ENCODE results near the gene TNS1. TPM values are rescaled to one million over a fixed set of nuclear protein-coding genes. Genes with fewer than 3 reads are reported as not detected.

TNS1 gene
- total RNA-seq, 1 donor from 2014 or later: 505 TPM

- TF ChIP-seq, protein P1, sequence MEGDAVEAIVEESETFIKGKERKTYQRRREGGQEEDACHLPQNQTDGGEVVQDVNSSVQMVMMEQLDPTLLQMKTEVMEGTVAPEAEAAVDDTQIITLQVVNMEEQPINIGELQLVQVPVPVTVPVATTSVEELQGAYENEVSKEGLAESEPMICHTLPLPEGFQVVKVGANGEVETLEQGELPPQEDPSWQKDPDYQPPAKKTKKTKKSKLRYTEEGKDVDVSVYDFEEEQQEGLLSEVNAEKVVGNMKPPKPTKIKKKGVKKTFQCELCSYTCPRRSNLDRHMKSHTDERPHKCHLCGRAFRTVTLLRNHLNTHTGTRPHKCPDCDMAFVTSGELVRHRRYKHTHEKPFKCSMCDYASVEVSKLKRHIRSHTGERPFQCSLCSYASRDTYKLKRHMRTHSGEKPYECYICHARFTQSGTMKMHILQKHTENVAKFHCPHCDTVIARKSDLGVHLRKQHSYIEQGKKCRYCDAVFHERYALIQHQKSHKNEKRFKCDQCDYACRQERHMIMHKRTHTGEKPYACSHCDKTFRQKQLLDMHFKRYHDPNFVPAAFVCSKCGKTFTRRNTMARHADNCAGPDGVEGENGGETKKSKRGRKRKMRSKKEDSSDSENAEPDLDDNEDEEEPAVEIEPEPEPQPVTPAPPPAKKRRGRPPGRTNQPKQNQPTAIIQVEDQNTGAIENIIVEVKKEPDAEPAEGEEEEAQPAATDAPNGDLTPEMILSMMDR (IDR thresholded peaks at IDR 0.05): no peak
- Histone ChIP-seq H3K27me3 (ENCODE audit: low read depth) (no peaks in the 10 kb centered on the region), H3K4me1 (peaks cover 53% of the 10 kb centered on the region), H3K36me3 (no peaks in the 10 kb centered on the region), H3K9me3 (no peaks in the 10 kb centered on the region), H3K4me3 (no peak overlapping the region), H3K27ac (no peak overlapping the region)
- DNase-seq: no peak
- intact Hi-C loops (cut with DNase I): no loop called here
- no peak for ATAC-seq
Observed at GRCh38 chr2:217944923-217945322, 57.9 kb downstream of the TNS1 start.

DNA sequence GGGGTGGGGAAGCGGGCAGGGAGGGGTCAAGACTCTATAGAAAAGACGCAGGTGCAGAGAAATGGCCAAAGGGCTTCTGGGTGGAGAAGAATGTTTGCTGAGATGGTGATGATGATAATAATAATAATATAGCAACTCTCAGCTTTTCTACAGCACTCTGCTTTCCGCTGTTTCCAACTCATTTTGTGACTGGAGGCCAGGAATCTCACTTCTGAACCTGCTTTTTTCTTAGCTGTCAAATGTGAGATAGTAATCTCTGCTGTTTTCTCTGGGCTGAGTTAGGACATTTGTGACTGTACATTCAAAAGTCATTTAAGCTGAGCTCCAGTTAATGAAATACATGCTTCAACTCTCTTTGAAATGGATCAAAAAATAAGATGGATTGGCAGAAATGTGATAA is 58.4 kb downstream of the TNS1 start:
- Histone ChIP-seq H3K4me3 (peak overlapping the region; percentile 80), H3K4me1 (peaks cover 57% of the 10 kb centered on the region), H3K27ac (peak overlapping the region; percentile 92), H3K27me3 (ENCODE audit: low read depth) (no peaks in the 10 kb centered on the region), H3K36me3 (no peaks in the 10 kb centered on the region), H3K9me3 (no peaks in the 10 kb centered on the region)
- DNase-seq: no peak
- ATAC-seq: no peak
- intact Hi-C loops (cut with DNase I): no loop called here
- TF ChIP-seq, protein P1 (IDR thresholded peaks at IDR 0.05): no peak

DNA sequence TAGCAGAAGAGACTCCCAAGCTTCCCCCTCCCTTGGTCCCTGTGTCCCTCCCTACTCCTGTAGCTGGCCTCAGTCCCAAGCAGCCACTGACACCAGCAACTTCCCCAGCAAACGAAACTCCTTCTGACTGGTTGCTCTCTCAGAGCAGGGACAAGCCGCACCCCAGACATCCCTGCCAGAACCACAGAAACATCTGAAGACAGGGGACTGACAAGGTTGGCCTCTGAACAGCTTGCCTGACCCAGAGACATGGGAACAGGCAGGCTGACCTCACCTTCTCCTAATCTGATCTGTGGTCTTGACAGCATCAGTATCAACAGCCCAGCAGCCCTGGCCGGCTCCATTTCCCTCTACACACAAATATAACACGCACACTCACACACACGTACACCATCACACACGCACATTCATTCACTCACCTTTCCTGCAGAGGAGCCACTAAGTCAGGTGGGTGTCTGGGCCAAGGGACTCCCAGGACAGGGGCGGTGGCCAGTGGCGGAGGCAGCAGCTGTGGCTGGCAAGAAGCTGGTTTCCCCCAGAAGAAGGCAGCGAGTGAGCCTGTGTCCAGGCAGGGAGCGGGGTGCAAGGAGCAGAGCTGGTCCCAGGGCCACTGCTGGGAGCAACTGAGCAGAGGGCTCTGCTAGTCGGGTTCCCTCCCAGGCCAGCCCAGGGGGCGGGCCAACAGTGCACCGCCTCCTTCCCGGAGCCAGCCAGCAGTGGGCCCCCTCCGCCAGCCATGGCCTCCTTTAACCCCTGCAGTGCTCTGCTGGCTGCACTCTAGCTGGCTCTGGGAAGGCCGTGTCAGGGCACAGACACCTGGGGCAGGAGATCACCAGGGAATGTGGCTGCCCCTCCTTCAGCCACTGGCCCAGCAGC is 59.1 kb downstream of the TNS1 start:
- intact Hi-C loops (cut with DNase I): no loop called here
- Histone ChIP-seq H3K9me3 (no peaks in the 10 kb centered on the region), H3K27ac (peak overlapping the region; percentile 92), H3K4me3 (peak overlapping the region; percentile 80), H3K27me3 (ENCODE audit: low read depth) (no peaks in the 10 kb centered on the region), H3K36me3 (peaks cover under 1% of the 10 kb centered on the region), H3K4me1 (peaks cover 57% of the 10 kb centered on the region)
- peak; percentile 88 for ATAC-seq
- DNase-seq: peak; percentile 90
- TF ChIP-seq, protein P1 (IDR thresholded peaks at IDR 0.05): peak; percentile 41

DNA sequence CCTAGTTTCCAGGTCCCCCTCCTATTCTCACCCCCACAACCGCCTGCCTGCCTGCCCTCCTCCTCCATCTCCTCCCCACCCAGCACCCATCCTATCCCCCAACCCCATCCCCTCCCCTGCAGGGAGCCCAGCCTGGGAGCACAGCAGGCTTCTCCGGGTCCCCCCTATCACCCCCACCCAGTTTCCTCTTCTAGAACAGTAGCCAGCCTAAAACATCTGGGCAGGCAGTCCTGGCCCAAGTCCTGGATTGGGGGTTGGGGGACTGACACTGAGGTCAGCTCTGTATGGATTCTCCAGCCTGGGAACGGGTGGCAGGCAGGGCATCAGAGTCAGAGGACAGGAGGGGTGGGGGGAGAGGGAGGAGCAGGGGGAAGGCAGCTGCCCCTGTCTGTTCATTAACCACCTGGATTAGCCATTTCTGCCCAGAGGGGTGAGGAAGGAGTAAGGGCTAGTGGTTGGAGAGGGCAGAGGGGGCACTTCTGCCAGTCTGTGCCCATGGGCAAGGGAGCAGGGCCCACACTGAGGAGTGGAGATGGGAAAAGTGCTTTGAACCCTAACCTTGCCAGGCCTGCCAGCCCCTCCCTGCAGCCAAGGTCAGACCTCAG is 60.0 kb downstream of the TNS1 start:
- DNase-seq (peak; percentile 30), ATAC-seq (peak in 1 of 2 donors; percentile 0)

More for the DNA sequence above, 60.0 kb downstream of the TNS1 start:
- Histone ChIP-seq H3K9me3 (no peaks in the 10 kb centered on the region), H3K27ac (peak overlapping the region; percentile 92), H3K27me3 (ENCODE audit: low read depth) (no peaks in the 10 kb centered on the region), H3K4me1 (peaks cover 58% of the 10 kb centered on the region), H3K36me3 (peaks cover 8% of the 10 kb centered on the region), H3K4me3 (peak overlapping the region; percentile 80)
- TF ChIP-seq, protein P1 (IDR thresholded peaks at IDR 0.05): no peak
- intact Hi-C loops (cut with DNase I): no loop called here
